TTC549 (cell line): ENCODE data around the gene ITFG2.

Experiments
- FAIRE-seq: peaks from 2 replicates; lab custom pipeline; 2012; peaks lifted over from hg19 to GRCh38; lab: Jason Lieb, UNC

The ITFG2 gene

GRCh38 chr12:2795291-2796186 is 16.9 kb upstream of the ITFG2 start:
- no peak for FAIRE-seq

- no peak for FAIRE-seq
Observed at GRCh38 chr12:2796187-2796666, 16.2 kb upstream of the ITFG2 start.

- no peak for FAIRE-seq
Observed at GRCh38 chr12:2797721-2798418, 14.6 kb upstream of the ITFG2 start.

- FAIRE-seq: no peak
Observed at GRCh38 chr12:2800046-2800570, 12.4 kb upstream of the ITFG2 start.

- no peak for FAIRE-seq
Observed at GRCh38 chr12:2801044-2801783, 11.3 kb upstream of the ITFG2 start.

GRCh38 chr12:2803635-2804392 is 8.7 kb upstream of the ITFG2 start:
- FAIRE-seq: no peak

GRCh38 chr12:2804393-2805142 is 7.9 kb upstream of the ITFG2 start:
- no peak for FAIRE-seq

- no peak for FAIRE-seq
Observed at GRCh38 chr12:2805143-2805520, 7.3 kb upstream of the ITFG2 start.

GRCh38 chr12:2806700-2807099 is 5.8 kb upstream of the ITFG2 start:
- FAIRE-seq: no peak

GRCh38 chr12:2811801-2812200 is 667 bp upstream of the ITFG2 start:
- no peak for FAIRE-seq

GRCh38 chr12:2813214-2814185 is 1.0 kb downstream of the ITFG2 start:
- FAIRE-seq: no peak

- no peak for FAIRE-seq
Observed at GRCh38 chr12:2819810-2820209, 7.3 kb downstream of the ITFG2 start.

GRCh38 chr12:2820432-2820831 is 8.0 kb downstream of the ITFG2 start:
- FAIRE-seq: no peak

GRCh38 chr12:2823483-2823882 is 11.0 kb downstream of the ITFG2 start:
- FAIRE-seq: no peak

- FAIRE-seq: no peak
Observed at GRCh38 chr12:2824541-2824940, 12.1 kb downstream of the ITFG2 start.

- no peak for FAIRE-seq
Observed at GRCh38 chr12:2825132-2825531, 12.7 kb downstream of the ITFG2 start.

- no peak for FAIRE-seq
Observed at GRCh38 chr12:2826036-2826435, 13.6 kb downstream of the ITFG2 start.

- FAIRE-seq: no peak
Observed at GRCh38 chr12:2826721-2827515, 14.4 kb downstream of the ITFG2 start.

GRCh38 chr12:2829275-2829674 is 16.8 kb downstream of the ITFG2 start:
- no peak for FAIRE-seq
